Fibroblast of mammary gland (primary cell): ENCODE measurements around the gene FBXO8.
"Not testable (repeated sequence)": the region's sequence is repeated elsewhere in the genome, so short reads cannot be mapped to it uniquely, and the experiment has no call there.

Experiments
- DNase-seq: peaks from one replicate; pipeline ENCODE4 v3.0.0-alpha.2; 2010; ENCODE audit warnings: low read depth
- H3K4me3 ChIP-seq: 2 replicates; pipeline ENCODE4 v1.5.1; 2011; ENCODE audit warnings: low read depth, mild to moderate bottlenecking, low read length, moderate library complexity; ENCODE audit not compliant: control insufficient read depth
- TF ChIP-seq, protein P1 (sequence below): conservative IDR thresholded peaks from 2 replicates; pipeline ENCODE4 v1.5.1; 2011; ENCODE audit warnings: low read depth, low read length, inconsistent platforms; ENCODE audit not compliant: control insufficient read depth, insufficient read depth

FBXO8 gene

DNA sequence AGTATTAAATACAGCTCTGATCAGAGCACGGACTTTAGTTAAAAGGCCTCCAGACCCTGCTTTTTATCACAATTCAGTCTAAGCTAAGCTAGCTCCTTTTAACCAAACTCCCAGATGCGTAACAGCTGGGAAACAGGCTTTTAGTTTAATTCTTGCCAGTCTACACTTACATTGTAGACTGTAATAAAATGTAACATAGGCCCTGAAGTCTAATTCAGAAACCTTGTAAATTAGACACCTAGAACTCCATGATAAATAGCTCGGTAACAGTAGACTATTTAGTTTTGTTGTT is 20.1 kb downstream of the FBXO8 start:
- H3K4me3 ChIP-seq, result no peak overlapping the region
- TF ChIP-seq, protein P1, sequence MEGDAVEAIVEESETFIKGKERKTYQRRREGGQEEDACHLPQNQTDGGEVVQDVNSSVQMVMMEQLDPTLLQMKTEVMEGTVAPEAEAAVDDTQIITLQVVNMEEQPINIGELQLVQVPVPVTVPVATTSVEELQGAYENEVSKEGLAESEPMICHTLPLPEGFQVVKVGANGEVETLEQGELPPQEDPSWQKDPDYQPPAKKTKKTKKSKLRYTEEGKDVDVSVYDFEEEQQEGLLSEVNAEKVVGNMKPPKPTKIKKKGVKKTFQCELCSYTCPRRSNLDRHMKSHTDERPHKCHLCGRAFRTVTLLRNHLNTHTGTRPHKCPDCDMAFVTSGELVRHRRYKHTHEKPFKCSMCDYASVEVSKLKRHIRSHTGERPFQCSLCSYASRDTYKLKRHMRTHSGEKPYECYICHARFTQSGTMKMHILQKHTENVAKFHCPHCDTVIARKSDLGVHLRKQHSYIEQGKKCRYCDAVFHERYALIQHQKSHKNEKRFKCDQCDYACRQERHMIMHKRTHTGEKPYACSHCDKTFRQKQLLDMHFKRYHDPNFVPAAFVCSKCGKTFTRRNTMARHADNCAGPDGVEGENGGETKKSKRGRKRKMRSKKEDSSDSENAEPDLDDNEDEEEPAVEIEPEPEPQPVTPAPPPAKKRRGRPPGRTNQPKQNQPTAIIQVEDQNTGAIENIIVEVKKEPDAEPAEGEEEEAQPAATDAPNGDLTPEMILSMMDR, result no peak
- no peak for DNase-seq

DNA sequence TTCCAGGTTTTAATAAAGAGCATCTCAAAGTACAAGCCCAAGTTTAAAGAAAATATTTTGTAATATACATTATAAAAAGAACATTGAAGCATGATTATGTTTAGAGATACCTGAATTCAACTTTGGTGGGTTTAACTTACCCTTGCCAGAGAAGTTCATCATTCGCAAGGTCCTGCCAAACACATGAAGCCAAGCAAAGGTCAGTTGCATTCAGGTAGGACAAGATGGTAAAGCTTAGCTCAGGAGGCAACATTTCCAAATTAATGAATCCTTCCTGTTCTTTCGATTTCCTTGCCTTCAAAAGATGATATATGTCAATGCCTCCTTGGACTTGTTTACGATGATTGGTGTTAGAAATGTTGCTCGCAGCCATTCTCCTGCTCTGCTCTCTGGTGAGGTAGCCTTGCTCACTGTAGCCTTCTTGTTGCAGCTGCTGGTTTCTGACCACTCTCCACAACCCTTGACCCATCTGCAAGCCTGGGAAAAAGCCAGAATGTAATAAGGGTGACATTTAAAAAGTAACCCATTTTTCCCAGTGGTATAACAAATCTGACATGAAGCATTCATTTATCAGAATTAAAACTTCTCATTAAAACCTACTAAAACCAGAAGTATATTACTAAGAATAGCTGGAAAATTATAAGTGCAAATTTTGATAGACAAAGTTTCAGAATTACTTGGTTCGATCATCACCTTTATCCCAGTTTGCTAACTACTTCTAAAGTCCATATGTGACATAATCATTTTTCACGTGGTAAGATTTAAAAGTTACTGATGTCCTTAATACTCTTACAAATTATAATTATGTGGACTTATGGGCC is 20.6 kb downstream of the FBXO8 start:
- TF ChIP-seq, protein P1, result no peak
- no peak for DNase-seq
- H3K4me3 ChIP-seq, result no peak overlapping the region

DNA sequence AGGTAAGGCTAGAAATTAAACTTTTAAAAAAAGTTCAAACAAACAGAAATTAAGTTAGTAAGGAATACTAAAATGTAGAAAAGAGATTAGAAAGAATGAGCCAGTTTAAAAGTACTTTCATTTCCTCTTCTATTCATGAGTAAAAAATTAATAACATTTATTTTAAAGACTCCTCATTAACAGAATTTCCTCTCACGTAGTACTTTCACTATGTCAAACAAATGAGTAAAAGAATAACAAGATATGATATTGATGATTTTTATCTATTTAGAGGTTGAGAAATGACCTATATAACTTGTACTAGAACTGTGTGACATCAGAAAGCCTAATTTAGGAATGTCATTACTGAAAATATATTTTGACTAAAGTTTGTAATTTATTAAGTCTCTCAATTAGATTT is 22.0 kb downstream of the FBXO8 start:
- H3K4me3 ChIP-seq, result not testable (repeated sequence)

DNA sequence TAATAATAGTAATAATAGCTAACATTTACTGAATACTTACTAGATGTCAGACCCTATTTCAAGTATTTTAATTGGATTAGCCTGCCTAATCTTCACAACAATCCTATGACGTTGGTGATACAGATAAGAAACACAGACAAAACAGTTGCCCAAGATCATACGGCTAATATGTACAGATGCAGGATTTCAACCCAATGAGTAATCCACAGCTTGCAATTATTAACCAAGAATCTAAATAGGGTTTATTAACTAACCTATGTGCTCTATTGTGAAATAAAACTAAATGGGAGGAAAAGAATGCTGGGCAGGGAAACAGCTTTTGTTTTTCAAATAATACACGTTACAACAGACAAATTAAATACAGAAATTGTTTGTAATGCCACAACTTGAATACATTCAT is 23.4 kb downstream of the FBXO8 start:
- TF ChIP-seq, protein P1, result no peak
- no peak overlapping the region for H3K4me3 ChIP-seq
- peak; percentile 88 for DNase-seq

More for the DNA sequence above, 22.0 kb downstream of the FBXO8 start:
- not testable (repeated sequence) for DNase-seq

DNA sequence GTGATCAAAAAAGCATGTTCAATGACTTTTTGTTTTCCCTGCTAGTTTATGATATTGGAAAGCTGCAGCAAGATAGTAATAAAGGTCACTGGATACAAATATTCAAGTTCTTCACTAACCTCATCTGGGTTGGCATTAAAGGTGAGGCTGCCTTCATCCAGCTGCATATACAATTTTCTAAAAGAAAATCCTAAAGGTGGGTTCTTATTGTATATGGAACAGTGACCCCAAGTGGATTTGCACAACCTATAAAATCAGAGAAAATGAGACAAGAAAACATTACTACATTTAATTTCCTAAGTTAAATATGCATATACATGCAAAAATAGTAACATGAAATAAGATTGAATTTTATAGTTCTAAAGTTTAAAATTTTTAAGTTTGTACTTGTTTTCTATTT is 23.9 kb downstream of the FBXO8 start:
- DNase-seq, result no peak
- TF ChIP-seq, protein P1, result no peak
- H3K4me3 ChIP-seq, result no peak overlapping the region

DNA sequence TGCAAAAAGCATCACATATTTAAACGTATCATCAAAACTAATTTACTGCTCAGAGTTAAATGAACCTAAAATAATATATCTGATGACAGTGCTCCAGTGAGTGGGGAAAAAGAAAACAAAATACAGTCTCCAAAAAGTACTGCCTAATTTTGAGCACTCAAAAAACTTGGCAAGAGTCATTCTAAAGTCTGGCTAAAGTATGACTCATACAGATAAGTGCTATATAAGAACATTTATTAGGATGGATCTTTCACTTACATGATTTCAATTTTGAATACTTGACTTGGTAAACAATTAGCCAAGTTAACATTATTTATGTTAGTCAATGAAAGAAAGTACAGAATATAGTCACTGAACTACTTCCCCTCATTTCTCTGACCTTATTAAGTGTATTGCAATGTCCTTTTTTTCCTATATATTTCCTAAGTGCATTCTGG is 27.2 kb downstream of the FBXO8 start:
- DNase-seq, result peak; percentile 68
- TF ChIP-seq, protein P1, result no peak
- no peak overlapping the region for H3K4me3 ChIP-seq

DNA sequence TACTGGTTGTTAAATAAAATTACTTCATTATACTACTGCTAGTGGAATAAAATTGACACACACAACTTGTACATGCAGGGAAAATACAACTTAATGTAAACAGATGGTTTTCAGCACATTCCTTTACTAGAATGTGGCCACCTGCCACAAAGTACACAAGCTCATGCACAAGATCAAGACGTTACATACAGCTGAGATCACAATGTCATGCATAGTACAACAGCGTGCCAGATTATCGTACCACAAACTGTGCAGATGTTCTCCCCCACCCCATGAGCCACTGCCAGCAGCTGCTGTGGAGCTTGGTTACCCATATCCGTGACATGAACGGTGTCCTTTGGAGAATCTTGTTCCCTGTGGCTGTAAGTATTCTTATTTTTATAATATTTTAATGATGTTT is 27.7 kb downstream of the FBXO8 start:
- TF ChIP-seq, protein P1, result no peak
- DNase-seq, result peak; percentile 67
- H3K4me3 ChIP-seq, result no peak overlapping the region
